GM18520 (cell line): Measurements from ENCODE around the gene LRCH2.

ENCODE experiments used
- ATAC-seq: cut with Tn5 transposase; IDR thresholded peaks from one replicate; pipeline ENCODE4 v1.9.1; 2021; ENCODE audit not compliant: unreplicated experiment

LRCH2 gene

GRCh38 chrX:115067812-115068211, 166.1 kb downstream of the LRCH2 start:
- ATAC-seq, result no peak

GRCh38 chrX:115065304-115065703, 168.6 kb downstream of the LRCH2 start:
- no peak for ATAC-seq
